ENCODE measurements around the gene PFN4.

DNA sequence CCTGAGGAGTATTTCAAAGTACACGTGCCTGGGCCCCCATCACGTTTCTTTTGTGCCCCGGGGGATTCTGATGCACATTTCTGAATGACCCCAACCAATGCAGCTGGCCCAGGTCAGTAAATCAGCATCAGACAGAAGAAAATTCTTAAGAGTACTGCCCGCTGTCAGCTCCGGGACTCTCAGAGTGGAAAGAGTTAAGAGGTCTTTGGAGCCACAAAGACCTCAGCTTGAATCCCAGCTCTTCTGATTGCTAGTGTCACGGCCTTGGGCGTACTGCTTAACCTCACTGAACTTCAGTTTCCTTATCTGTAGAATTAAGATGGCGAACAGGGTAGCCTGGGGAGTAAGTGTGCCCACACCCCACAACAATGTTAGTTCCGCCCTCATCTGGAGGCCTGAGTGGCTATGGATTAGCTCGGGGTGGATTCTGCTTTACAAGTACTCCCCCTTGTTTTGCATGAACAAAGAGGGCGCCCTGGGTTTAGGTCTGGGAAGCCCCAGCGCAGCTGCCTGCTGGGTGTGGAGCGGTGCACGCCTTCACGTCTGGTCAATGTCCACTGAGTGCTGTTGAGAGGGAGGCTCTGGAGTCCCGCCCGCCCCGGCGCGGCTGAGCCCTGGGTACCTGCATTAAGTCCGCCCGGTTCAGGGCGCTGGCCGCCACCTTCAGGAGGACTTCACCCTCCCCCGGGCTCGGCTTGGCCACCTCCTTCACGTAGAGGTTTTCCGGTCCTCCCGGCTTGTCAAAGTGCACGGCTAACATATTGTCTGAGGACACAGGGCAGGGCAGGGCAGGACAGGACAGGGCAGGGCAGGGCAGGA is 39.4 kb downstream of the PFN4 start:
- TF ChIP-seq, protein P1, sequence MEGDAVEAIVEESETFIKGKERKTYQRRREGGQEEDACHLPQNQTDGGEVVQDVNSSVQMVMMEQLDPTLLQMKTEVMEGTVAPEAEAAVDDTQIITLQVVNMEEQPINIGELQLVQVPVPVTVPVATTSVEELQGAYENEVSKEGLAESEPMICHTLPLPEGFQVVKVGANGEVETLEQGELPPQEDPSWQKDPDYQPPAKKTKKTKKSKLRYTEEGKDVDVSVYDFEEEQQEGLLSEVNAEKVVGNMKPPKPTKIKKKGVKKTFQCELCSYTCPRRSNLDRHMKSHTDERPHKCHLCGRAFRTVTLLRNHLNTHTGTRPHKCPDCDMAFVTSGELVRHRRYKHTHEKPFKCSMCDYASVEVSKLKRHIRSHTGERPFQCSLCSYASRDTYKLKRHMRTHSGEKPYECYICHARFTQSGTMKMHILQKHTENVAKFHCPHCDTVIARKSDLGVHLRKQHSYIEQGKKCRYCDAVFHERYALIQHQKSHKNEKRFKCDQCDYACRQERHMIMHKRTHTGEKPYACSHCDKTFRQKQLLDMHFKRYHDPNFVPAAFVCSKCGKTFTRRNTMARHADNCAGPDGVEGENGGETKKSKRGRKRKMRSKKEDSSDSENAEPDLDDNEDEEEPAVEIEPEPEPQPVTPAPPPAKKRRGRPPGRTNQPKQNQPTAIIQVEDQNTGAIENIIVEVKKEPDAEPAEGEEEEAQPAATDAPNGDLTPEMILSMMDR (IDR thresholded peaks at IDR 0.05; ENCODE audit: borderline replicate concordance, extremely low read depth, low read length, poor library complexity, severe bottlenecking): no peak
- TF ChIP-seq EZH2 (IDR thresholded peaks at IDR 0.05; ENCODE audit: borderline replicate concordance, low read depth, low read length, severe bottlenecking): no peak
